Uterus (tissue), 2 donors: ENCODE data around the gene PIAS4.

Source experiments
- CTCF ChIP-seq, 4 experiments: fragments of 200-600 bp in 2 of 4; fragments of 450-650 bp in 2 of 4; sonication (generic) in 2 of 4; IDR thresholded peaks; one replicate each; pipeline ENCODE4 v1.5.1; 2016 to 2019; ENCODE audit warnings: antibody characterized with exemption in 4 of 4, mild to moderate bottlenecking in 2 of 4, moderate library complexity in 1 of 4
- POLR2A ChIP-seq, 2 donors: fragments of 450-650 bp; IDR thresholded peaks; one replicate each; pipeline ENCODE4 v1.6.1; 2016; ENCODE audit warnings: antibody characterized with exemption in 2 of 2, mild to moderate bottlenecking in 1 of 2, moderate library complexity in 1 of 2

GRCh38 chr19:4014541-4015491 lies 7.3 kb downstream of the PIAS4 start:
- no peak for TF ChIP-seq CTCF (IDR thresholded peaks at IDR 0.05)
- no peak for TF ChIP-seq POLR2A (IDR thresholded peaks at IDR 0.05)
